GM10248 (cell line): Measurements from ENCODE around the gene THG1L.

Source experiments
- CTCF ChIA-PET: fragments of 300-600 bp; sonication (Branson Sonifier 250); formaldehyde crosslinking; extraction: SDS; loops from one replicate; lab custom pipeline; 2021; ENCODE audit warnings: antibody characterized with exemption; lab: Yijun Ruan, JAX
- POLR2A ChIA-PET: fragments of 350-650 bp; sonication (Branson Sonifier 250); formaldehyde crosslinking; extraction: SDS; loops from one replicate; lab custom pipeline; 2020; ENCODE audit warnings: antibody characterized with exemption; lab: Yijun Ruan, JAX
- DNase-seq: peaks from one replicate; pipeline ENCODE4 v3.0.0; 2012; ENCODE audit errors: extremely low spot score
- TF ChIP-seq, protein P1 (sequence below): IDR thresholded peaks from 2 replicates; pipeline ENCODE4 v1.5.1; 2012; ENCODE audit warnings: mild to moderate bottlenecking, low read depth; ENCODE audit errors: extremely low read depth, missing control alignments, control extremely low read depth

Gene THG1L

DNA sequence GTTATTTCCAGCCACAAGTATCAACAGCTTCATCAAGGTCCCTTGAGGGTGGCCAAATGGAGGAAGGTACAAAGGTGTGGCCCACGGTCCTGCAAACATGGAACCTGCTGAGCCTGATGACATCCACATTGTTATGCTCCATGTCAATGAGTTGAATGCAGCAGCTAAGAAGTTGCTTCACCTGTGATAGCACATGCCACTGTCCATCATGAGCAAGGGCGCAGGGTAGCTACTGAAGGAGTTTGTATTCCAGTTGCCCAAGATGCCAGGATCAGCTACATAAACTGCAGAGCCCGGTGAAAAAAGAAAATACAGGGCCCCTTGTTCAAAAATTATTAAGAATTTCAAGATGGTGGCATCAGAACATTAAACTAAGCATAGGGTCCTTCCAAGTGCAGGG lies 36.5 kb downstream of the THG1L start:
- DNase-seq, result no peak
- POLR2A ChIA-PET, result no interaction called here
- CTCF ChIA-PET, result interaction anchor here (1.2 to 2.9 kb wide), 4 partner anchors 9 to 25 kb away, joined by 3 to 8 read pairs (median 3); no protein-coding TSS in a partner anchor
- TF ChIP-seq, protein P1, sequence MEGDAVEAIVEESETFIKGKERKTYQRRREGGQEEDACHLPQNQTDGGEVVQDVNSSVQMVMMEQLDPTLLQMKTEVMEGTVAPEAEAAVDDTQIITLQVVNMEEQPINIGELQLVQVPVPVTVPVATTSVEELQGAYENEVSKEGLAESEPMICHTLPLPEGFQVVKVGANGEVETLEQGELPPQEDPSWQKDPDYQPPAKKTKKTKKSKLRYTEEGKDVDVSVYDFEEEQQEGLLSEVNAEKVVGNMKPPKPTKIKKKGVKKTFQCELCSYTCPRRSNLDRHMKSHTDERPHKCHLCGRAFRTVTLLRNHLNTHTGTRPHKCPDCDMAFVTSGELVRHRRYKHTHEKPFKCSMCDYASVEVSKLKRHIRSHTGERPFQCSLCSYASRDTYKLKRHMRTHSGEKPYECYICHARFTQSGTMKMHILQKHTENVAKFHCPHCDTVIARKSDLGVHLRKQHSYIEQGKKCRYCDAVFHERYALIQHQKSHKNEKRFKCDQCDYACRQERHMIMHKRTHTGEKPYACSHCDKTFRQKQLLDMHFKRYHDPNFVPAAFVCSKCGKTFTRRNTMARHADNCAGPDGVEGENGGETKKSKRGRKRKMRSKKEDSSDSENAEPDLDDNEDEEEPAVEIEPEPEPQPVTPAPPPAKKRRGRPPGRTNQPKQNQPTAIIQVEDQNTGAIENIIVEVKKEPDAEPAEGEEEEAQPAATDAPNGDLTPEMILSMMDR, result no peak

- CTCF ChIA-PET, result interaction anchor here (1.8 to 2.1 kb wide), 2 partner anchors 10 to 12 kb away, joined by 6 read pairs; no protein-coding TSS in a partner anchor
- no peak for DNase-seq
- TF ChIP-seq, protein P1, result no peak
- POLR2A ChIA-PET, result no interaction called here
Measured at GRCh38 chr5:157770665-157771064, 39.4 kb downstream of the THG1L start.

GRCh38 chr5:157772127-157772526 lies 40.9 kb downstream of the THG1L start:
- TF ChIP-seq, protein P1, result no peak
- ChIA-PET CTCF (interaction anchor here (1.7 kb wide), 1 partner anchor 13 kb away, joined by 3 read pairs; no protein-coding TSS in a partner anchor), POLR2A (no interaction called here)
- DNase-seq, result no peak

- ChIA-PET CTCF (interaction anchor here (6.1 kb wide), 1 partner anchor 15 kb away, joined by 52 read pairs; no protein-coding TSS in a partner anchor), POLR2A (no interaction called here)
- DNase-seq, result no peak
- TF ChIP-seq, protein P1, result no peak
Measured at GRCh38 chr5:157778121-157778805, 47.0 kb downstream of the THG1L start.

- DNase-seq, result no peak
- CTCF ChIA-PET, result no interaction called here
- TF ChIP-seq, protein P1, result no peak
- POLR2A ChIA-PET, result no interaction called here
Measured at GRCh38 chr5:157779221-157779620, 48.0 kb downstream of the THG1L start.

DNA sequence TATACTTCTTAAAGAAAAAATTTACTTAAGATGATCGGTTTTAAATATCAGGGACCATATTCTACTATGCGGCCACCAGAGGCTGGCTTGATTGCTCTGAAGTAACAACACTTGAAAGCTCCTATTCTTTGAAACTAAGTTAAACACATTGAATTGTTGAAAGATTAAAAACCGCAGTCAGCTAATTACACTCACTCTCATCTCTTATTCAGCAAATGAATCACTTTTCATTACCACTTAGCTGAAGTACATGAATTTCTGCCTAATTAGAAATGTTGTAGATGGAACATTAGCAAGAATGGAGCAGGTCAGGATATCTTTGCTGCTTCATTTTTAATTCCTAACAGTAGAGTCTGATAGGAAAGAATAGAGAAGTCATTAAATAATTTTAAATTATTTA lies 54.6 kb downstream of the THG1L start:
- DNase-seq, result no peak
- ChIA-PET CTCF (no interaction called here), POLR2A (no interaction called here)
- TF ChIP-seq, protein P1, result no peak
